HepG2 (cell line): ENCODE measurements around the gene TSPAN12. TPM values are rescaled to one million over a fixed set of nuclear protein-coding genes. Genes with fewer than 3 reads are reported as not detected.
"Not testable (repeated sequence)": the region's sequence is repeated elsewhere in the genome, so short reads cannot be mapped to it uniquely, and the experiment has no call there.

Source experiments
- ATAC-seq: fragments of 200-7000 bp; cut with Tn5 transposase; 3 replicates; pipeline ENCODE4 v1.9.1; 2020; ENCODE audit warnings: mild to moderate bottlenecking, moderate library complexity
- BruUV-seq: library from RNA; stranded (reverse); fragments of 400-500 nt; replicated peaks from 2 replicates; lab custom pipeline; 2021; lab: Mats Ljungman, UMichigan
- CTCF ChIA-PET: fragments of 300-600 bp; formaldehyde crosslinking; extraction: SDS; loops from one replicate; lab custom pipeline; 2021; ENCODE audit warnings: low total read pairs, inconsistent platforms, low intra/inter-chr PET ratio; lab: Yijun Ruan, JAX
- POLR2A ChIA-PET: fragments of 350-600 bp; sonication (Branson Sonifier 250); formaldehyde crosslinking; loops from one replicate; lab custom pipeline; 2020; ENCODE audit warnings: antibody characterized with exemption, inconsistent platforms; lab: Yijun Ruan, JAX
- DNase-seq: peaks from one replicate; pipeline ENCODE4 v3.0.0-alpha.2; 2015; ENCODE audit warnings: low spot score
- FAIRE-seq: peaks from 3 replicates; lab custom pipeline; 2011; peaks lifted over from hg19 to GRCh38; lab: Jason Lieb, UNC
- H2AFZ ChIP-seq: one replicate; pipeline ENCODE4 v1.6.1; 2011; ENCODE audit warnings: low read length, inconsistent platforms
- H3K27ac ChIP-seq: fragments of 300-600 bp; 3 replicates; pipeline ENCODE4 v1.8.0; 2011; ENCODE audit warnings: mixed run types, mild to moderate bottlenecking, mixed read lengths, low read length, inconsistent platforms; ENCODE audit not compliant: insufficient read depth; ENCODE audit errors: extremely low read length
- H3K27me3 ChIP-seq, 2 experiments: fragments of 200-600 bp in 1 of 2; 2 replicates in 1 of 2; 3 replicates in 1 of 2; pipeline versions ENCODE4 v1.6.0 to v1.8.0; 2011; ENCODE audit warnings: low read length in 2 of 2, mild to moderate bottlenecking in 2 of 2, moderate library complexity in 2 of 2, inconsistent platforms in 1 of 2; ENCODE audit not compliant: insufficient read depth in 2 of 2, control insufficient read depth in 1 of 2
- H3K36me3 ChIP-seq, 2 experiments: fragments of 200-600 bp in 1 of 2; replicated peaks in 1 of 2; 2 replicates in 1 of 2; 3 replicates in 1 of 2; pipeline versions ENCODE4 v1.5.1 to v1.8.0; 2011; ENCODE audit warnings: low read length in 2 of 2, inconsistent platforms in 1 of 2; ENCODE audit not compliant: insufficient read depth in 2 of 2, control insufficient read depth in 1 of 2
- H3K4me1 ChIP-seq: 2 replicates; pipeline ENCODE4 v1.5.1; 2012; ENCODE audit warnings: low read length, inconsistent platforms; ENCODE audit not compliant: insufficient read depth
- H3K4me2 ChIP-seq: 2 replicates; pipeline ENCODE4 v1.6.0; 2011; ENCODE audit warnings: low read depth, low read length, inconsistent platforms
- H3K4me3 ChIP-seq, 3 experiments: fragments of 200-600 bp in 1 of 3; sonication (generic), shearing (Covaris generic) in 1 of 3; replicated peaks in 1 of 3; 2 replicates each; pipeline ENCODE4 v1.5.1; 2011 to 2016; ENCODE audit warnings: low read length in 3 of 3, inconsistent platforms in 2 of 3, low read depth in 2 of 3, mild to moderate bottlenecking in 2 of 3, control low read depth in 1 of 3, mixed read lengths in 1 of 3; ENCODE audit not compliant: insufficient read depth in 1 of 3
- H3K79me2 ChIP-seq: one replicate; pipeline ENCODE4 v1.6.1; 2011; ENCODE audit warnings: low read length, inconsistent platforms; ENCODE audit not compliant: insufficient read depth
- H3K9ac ChIP-seq: 2 replicates; pipeline ENCODE4 v1.6.0; 2011; ENCODE audit warnings: mild to moderate bottlenecking, low read depth, low read length, inconsistent platforms; ENCODE audit not compliant: insufficient read depth
- H3K9me3 ChIP-seq: 2 replicates; pipeline ENCODE4 v1.5.1; 2012; ENCODE audit warnings: mild to moderate bottlenecking, low read length
- H4K20me1 ChIP-seq: 2 replicates; pipeline ENCODE4 v1.6.0; 2011; ENCODE audit warnings: inconsistent platforms, mild to moderate bottlenecking, low read length, moderate library complexity; ENCODE audit not compliant: insufficient read depth
- EHMT2 ChIP-seq: fragments of 200-600 bp; sonication (generic); IDR thresholded peaks from 2 replicates; pipeline ENCODE4 v1.7.0; 2017; ENCODE audit warnings: antibody characterized with exemption, low read depth, low read length, borderline replicate concordance
- ELF4 ChIP-seq: sonication (generic); formaldehyde crosslinking; IDR thresholded peaks from 2 replicates; pipeline ENCODE4 v1.5.0; 2020; ENCODE audit warnings: missing genetic modification reagents, mild to moderate bottlenecking, moderate library complexity, borderline replicate concordance
- HMG20A ChIP-seq: IDR thresholded peaks from 2 replicates; pipeline ENCODE4 v1.6.1; 2016; ENCODE audit warnings: borderline replicate concordance
- MTF1 ChIP-seq: sonication (generic); formaldehyde crosslinking; IDR thresholded peaks from 2 replicates; pipeline ENCODE4 v1.5.0; 2020; ENCODE audit warnings: missing genetic modification reagents
- MXD1 ChIP-seq: sonication (generic); formaldehyde crosslinking; IDR thresholded peaks from 2 replicates; pipeline ENCODE4 v1.4.0; 2020; ENCODE audit warnings: mild to moderate bottlenecking, missing genetic modification reagents
- NR1H2 ChIP-seq: sonication (generic); formaldehyde crosslinking; IDR thresholded peaks from 2 replicates; pipeline ENCODE4 v1.8.1; 2022; ENCODE audit warnings: low read depth, missing genetic modification reagents, borderline replicate concordance
- REXO4 ChIP-seq: sonication (generic); formaldehyde crosslinking; IDR thresholded peaks from 2 replicates; pipeline ENCODE4 v1.8.0; 2022; ENCODE audit warnings: missing genetic modification reagents, mild to moderate bottlenecking, borderline replicate concordance
- SP1 ChIP-seq, 2 experiments: fragments of 450-650 bp in 1 of 2; sonication (generic) in 1 of 2; formaldehyde crosslinking in 1 of 2; IDR thresholded peaks; 2 replicates each; pipeline versions ENCODE4 v1.4.0 to v1.6.1; 2016 to 2020; ENCODE audit warnings: missing genetic modification reagents in 1 of 2
- ZNF572 ChIP-seq: sonication (generic); formaldehyde crosslinking; IDR thresholded peaks from 2 replicates; pipeline ENCODE4 v1.5.1; 2020; ENCODE audit warnings: mild to moderate bottlenecking, missing genetic modification reagents
- WGBS: methylation state at CpG from one replicate; pipeline ENCODE4 v1.1.6; 2017; ENCODE audit warnings: low lambda C conversion rate; 5-methylcytosine and 5-hydroxymethylcytosine counted together
- in situ Hi-C: cut with HindIII; loops from 2 replicates; pipeline ENCODE4 v1.10.0; 2017; ENCODE audit warnings: low pct_unique_long_range_greater_than_20kb; ENCODE audit not compliant: extremely low pct_ligation_motif_present
- intact Hi-C: fragments of 100-400 bp; cut with micrococcal nuclease; formaldehyde crosslinking; loops from one replicate; pipeline ENCODE4 v1.10.0; 2022; ENCODE audit not compliant: unreplicated experiment
- polyA plus RNA-seq, 8 experiments: library from polyadenylated mRNA; depleted of rRNA in 3 of 8; stranded (reverse) in 7 of 8; unstranded in 1 of 8; fragments of >200 nt; fragmentation: Illumina TruSeq in 4 of 8; extraction: Trizol in 4 of 8; gene quantifications; 2 replicates each; pipeline versions ENCODE4 v1.2.1 to v1.2.3, GENCODE V29; 2011 to 2016; ENCODE audit warnings: low read depth in 4 of 8, missing spikeins in 1 of 8, mixed read lengths in 1 of 8; ENCODE audit not compliant: insufficient read depth in 1 of 8
- total RNA-seq, 5 experiments: library from RNA; depleted of rRNA; stranded (reverse); fragments of >200 nt; fragmentation: Illumina TruSeq; extraction: Trizol; gene quantifications; 2 replicates each; pipeline ENCODE4 v1.2.3, GENCODE V29; 2016; ENCODE audit warnings: low read depth in 1 of 5
- TF ChIP-seq, protein P1 (sequence below): sonication (generic); formaldehyde crosslinking; IDR thresholded peaks from 2 replicates; pipeline ENCODE4 v1.4.0; 2020; ENCODE audit warnings: missing genetic modification reagents

TSPAN12 gene
- total and polyA plus RNA-seq, 2 of the 13 experiments (the other 11 are each of a cell fraction or from before 2014, with no cell fraction given) = 0.48 to 0.95 TPM

GRCh38 chr7:120780938-120781337 lies 77.0 kb downstream of the TSPAN12 start (continued):
- no peak for TF ChIP-seq REXO4 (CRISPR knock-in tag)
- TF ChIP-seq EHMT2 = no peak
- TF ChIP-seq, protein P1, sequence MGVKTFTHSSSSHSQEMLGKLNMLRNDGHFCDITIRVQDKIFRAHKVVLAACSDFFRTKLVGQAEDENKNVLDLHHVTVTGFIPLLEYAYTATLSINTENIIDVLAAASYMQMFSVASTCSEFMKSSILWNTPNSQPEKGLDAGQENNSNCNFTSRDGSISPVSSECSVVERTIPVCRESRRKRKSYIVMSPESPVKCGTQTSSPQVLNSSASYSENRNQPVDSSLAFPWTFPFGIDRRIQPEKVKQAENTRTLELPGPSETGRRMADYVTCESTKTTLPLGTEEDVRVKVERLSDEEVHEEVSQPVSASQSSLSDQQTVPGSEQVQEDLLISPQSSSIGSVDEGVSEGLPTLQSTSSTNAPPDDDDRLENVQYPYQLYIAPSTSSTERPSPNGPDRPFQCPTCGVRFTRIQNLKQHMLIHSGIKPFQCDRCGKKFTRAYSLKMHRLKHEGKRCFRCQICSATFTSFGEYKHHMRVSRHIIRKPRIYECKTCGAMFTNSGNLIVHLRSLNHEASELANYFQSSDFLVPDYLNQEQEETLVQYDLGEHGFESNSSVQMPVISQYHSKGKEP (CRISPR knock-in tag) = no peak
- no peak for TF ChIP-seq MTF1 (CRISPR knock-in tag)
- no peak for TF ChIP-seq ZNF572
- no peak for TF ChIP-seq MXD1
- no peak for TF ChIP-seq ELF4
- TF ChIP-seq HMG20A (CRISPR knock-in tag) = no peak
- no peak for TF ChIP-seq NR1H2 (CRISPR knock-in tag)
- no peak for TF ChIP-seq SP1 (IDR thresholded peaks at IDR 0.05)
- no peak for TF ChIP-seq SP1 (CRISPR knock-in tag; IDR thresholded peaks at IDR 0.05)

DNA sequence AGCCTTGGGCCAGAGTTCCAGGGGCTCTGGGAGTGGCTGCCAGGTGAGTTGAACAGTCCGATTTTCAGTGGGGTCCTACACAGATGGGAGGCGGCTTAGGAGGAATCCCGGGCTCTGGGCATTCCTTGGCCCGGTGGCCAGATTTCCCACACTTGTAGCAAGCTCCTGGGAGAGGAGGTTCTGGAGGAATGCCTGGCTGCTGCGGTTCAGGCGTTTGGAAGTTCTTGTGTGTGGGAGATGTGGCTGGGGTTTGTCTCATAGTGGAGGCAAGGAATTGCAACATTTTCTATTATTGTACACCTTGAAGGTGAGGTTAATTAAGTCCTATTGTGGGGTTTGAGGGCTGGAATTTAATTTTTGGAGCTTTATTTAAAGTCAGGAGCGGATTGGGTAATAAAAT lies 77.5 kb downstream of the TSPAN12 start:
- 5% methylated on average over 7 of the region's 7 CpGs for WGBS
- BruUV-seq, FAIRE-seq, H2AFZ ChIP-seq, H3K9ac ChIP-seq, ATAC-seq, H4K20me1 ChIP-seq, intact Hi-C loops, DNase-seq, in situ Hi-C loops, H3K9me3 ChIP-seq, H3K4me1 ChIP-seq, H3K27me3 ChIP-seq, CTCF ChIA-PET, H3K4me2 ChIP-seq, H3K27ac ChIP-seq, H3K36me3 ChIP-seq, H3K4me3 ChIP-seq, H3K79me2 ChIP-seq, POLR2A ChIA-PET: not testable (repeated sequence)

DNA sequence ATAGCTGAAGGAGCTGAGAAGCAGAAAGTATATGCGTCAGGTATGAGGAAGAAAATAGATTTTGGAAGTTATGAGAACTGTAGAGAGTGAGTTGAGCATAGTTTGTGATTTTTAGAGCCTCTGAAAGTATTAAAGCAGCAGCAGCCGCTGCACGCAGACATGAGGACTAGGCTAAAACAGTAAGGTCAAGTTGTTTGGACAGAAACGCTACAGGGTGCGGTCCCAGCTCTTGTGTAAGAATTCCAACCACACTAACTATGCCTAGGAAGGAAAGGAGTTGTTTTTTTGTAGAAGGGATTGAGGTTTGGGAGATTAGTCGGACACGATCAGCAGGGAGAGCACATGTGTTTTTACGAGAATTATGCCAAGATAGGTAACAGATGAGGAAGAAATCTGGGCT lies 78.9 kb downstream of the TSPAN12 start:
- intact Hi-C loops = not testable (repeated sequence)

More for the DNA sequence above, 78.9 kb downstream of the TSPAN12 start:
- H3K4me2 ChIP-seq, H3K9me3 ChIP-seq, H2AFZ ChIP-seq, BruUV-seq, H3K27ac ChIP-seq, DNase-seq, CTCF ChIA-PET, H3K9ac ChIP-seq, H3K4me3 ChIP-seq, H4K20me1 ChIP-seq, POLR2A ChIA-PET, in situ Hi-C loops, FAIRE-seq, H3K27me3 ChIP-seq, H3K36me3 ChIP-seq, H3K4me1 ChIP-seq, ATAC-seq, H3K79me2 ChIP-seq: not testable (repeated sequence)
- 34% methylated on average over 8 of the region's 8 CpGs for WGBS
